Body of pancreas (tissue), 4 donors: ENCODE measurements around the gene AK9.

Source experiments
- POLR2A ChIP-seq, 3 donors: fragments of 450-650 bp; IDR thresholded peaks; one replicate each; pipeline ENCODE4 v1.6.1; 2016; ENCODE audit warnings: antibody characterized with exemption in 3 of 3, mild to moderate bottlenecking in 2 of 3
- TF ChIP-seq, protein P1 (sequence below), 7 experiments: fragments of 450-650 bp in 4 of 7; fragments of 200-600 bp in 3 of 7; sonication (generic) in 3 of 7; IDR thresholded peaks; one replicate each; pipeline ENCODE4 v1.5.1; 2016 to 2019; ENCODE audit warnings: antibody characterized with exemption in 7 of 7

DNA sequence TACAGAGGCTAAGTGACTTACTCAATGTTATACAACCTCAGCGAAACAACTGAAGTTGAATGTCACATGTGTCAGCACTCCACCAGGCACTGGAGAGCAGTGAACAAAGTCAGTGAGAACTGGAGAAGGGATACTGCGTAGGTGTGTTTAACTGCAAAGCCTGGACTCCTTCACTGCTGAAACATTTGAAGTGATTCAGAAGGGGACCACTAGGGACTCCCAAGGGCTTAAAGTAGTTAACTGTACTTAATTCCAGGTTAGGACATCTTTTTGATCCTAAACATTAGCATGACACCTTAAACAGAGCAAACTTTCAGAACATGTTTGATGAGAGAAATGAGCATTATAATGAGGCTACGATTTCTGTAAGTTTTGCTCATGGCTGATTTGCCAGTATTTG is 163.0 kb downstream of the AK9 start:
- TF ChIP-seq, protein P1, sequence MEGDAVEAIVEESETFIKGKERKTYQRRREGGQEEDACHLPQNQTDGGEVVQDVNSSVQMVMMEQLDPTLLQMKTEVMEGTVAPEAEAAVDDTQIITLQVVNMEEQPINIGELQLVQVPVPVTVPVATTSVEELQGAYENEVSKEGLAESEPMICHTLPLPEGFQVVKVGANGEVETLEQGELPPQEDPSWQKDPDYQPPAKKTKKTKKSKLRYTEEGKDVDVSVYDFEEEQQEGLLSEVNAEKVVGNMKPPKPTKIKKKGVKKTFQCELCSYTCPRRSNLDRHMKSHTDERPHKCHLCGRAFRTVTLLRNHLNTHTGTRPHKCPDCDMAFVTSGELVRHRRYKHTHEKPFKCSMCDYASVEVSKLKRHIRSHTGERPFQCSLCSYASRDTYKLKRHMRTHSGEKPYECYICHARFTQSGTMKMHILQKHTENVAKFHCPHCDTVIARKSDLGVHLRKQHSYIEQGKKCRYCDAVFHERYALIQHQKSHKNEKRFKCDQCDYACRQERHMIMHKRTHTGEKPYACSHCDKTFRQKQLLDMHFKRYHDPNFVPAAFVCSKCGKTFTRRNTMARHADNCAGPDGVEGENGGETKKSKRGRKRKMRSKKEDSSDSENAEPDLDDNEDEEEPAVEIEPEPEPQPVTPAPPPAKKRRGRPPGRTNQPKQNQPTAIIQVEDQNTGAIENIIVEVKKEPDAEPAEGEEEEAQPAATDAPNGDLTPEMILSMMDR (IDR thresholded peaks at IDR 0.05), result no peak
- no peak for TF ChIP-seq POLR2A (IDR thresholded peaks at IDR 0.05)
